Body of pancreas (tissue), 4 donors: ENCODE measurements around the gene PTGFR. TPM values are rescaled to one million over a fixed set of nuclear protein-coding genes. Genes with fewer than 3 reads are reported as not detected.
A peak's percentile ranks its signal among the peaks of the same experiment; 100 is the strongest.

Source experiments
- ATAC-seq: fragments of 150-250 bp; one replicate; pipeline ENCODE4 v1.9.1; 2016
- DNase-seq, 4 donors: peaks; one replicate each; pipeline ENCODE4 v3.0.0-alpha.2; 2019
- H3K27ac ChIP-seq, 4 donors: fragments of 200-600 bp; sonication (generic); 1 replicate in 3 of 4; 2 replicates in 1 of 4; pipeline versions ENCODE4 v1.5.1 to v1.6.1; 2016 to 2019; ENCODE audit warnings: mild to moderate bottlenecking in 1 of 4, mixed read lengths in 1 of 4, moderate library complexity in 1 of 4
- H3K27me3 ChIP-seq, 2 donors: fragments of 200-600 bp; sonication (generic); one replicate each; pipeline ENCODE4 v1.6.0; 2016; ENCODE audit warnings: mild to moderate bottlenecking in 1 of 2
- H3K36me3 ChIP-seq, 2 donors: fragments of 200-600 bp; sonication (generic); replicated peaks in 1 of 2; 2 replicates each; pipeline ENCODE4 v1.5.1; 2016; ENCODE audit warnings: low read depth in 2 of 2; ENCODE audit not compliant: insufficient read depth in 1 of 2
- H3K4me1 ChIP-seq: fragments of 200-600 bp; sonication (generic); one replicate; pipeline ENCODE4 v1.6.0; 2016
- H3K4me3 ChIP-seq, 2 donors: fragments of 200-600 bp; sonication (generic); 1 replicate in 1 of 2; 2 replicates in 1 of 2; pipeline ENCODE4 v1.5.1; 2016 to 2019
- H3K9me3 ChIP-seq, 3 donors: fragments of 200-600 bp; sonication (generic); 1 replicate in 2 of 3; 2 replicates in 1 of 3; pipeline ENCODE4 v1.5.1; 2016
- POLR2A ChIP-seq, 3 donors: fragments of 450-650 bp; IDR thresholded peaks; one replicate each; pipeline ENCODE4 v1.6.1; 2016; ENCODE audit warnings: antibody characterized with exemption in 3 of 3, mild to moderate bottlenecking in 2 of 3
- WGBS, 2 donors: methylation state at CpG; one replicate each; pipeline ENCODE4 v1.1.5; 2017; 5-methylcytosine and 5-hydroxymethylcytosine counted together
- intact Hi-C: fragments of 100-400 bp; cut with DNase I; formaldehyde crosslinking; loops from one replicate; pipeline ENCODE4 v1.15.1; 2023
- total RNA-seq, 2 donors: library from RNA; depleted of rRNA; stranded (reverse); fragments of >200 nt; gene quantifications; one replicate each; pipeline ENCODE4 v1.1.0, GENCODE V29; 2016
- TF ChIP-seq, protein P1 (sequence below), 7 experiments: fragments of 450-650 bp in 4 of 7; fragments of 200-600 bp in 3 of 7; sonication (generic) in 3 of 7; IDR thresholded peaks; one replicate each; pipeline ENCODE4 v1.5.1; 2016 to 2019; ENCODE audit warnings: antibody characterized with exemption in 7 of 7

The PTGFR gene
- total RNA-seq, 2 donors from 2014 or later: 1.0 to 3.0 TPM

DNA sequence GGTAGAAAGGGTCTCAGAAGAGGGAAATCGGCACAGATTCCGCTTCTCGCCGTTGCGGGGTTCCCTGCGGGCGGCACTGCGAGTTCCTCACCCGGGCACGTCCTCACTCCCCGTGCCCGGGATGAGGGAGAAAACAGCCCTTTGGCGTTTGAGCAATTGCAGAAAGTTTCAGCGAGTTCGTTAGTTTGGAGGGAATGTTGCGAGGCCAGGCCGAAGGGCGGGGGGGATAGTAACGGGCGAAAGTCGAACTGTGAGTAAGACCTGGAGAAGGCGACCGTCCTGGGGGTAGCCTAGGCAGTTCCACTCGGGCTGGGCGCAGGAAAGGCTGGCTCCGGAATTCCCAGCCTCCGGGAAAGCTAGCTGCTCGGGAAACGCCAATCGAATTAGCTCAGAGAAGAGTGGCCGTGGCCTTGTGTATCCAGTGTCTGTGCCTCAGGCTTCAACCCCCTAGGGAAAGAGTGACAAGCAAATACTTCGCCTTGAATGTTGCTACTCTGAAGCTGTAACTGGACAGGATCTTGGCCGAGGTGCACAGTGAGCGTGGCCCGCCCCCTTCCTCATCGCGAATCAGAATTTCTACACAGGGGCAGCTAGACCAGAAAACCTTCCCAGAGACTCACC is 787 bp downstream of the PTGFR start:
- WGBS, 2 donors: 2% methylated on average over 37 of the region's 37 CpGs
- TF ChIP-seq POLR2A (IDR thresholded peaks at IDR 0.05): peak in 1 of 3 donors; percentile 57
- TF ChIP-seq, protein P1, sequence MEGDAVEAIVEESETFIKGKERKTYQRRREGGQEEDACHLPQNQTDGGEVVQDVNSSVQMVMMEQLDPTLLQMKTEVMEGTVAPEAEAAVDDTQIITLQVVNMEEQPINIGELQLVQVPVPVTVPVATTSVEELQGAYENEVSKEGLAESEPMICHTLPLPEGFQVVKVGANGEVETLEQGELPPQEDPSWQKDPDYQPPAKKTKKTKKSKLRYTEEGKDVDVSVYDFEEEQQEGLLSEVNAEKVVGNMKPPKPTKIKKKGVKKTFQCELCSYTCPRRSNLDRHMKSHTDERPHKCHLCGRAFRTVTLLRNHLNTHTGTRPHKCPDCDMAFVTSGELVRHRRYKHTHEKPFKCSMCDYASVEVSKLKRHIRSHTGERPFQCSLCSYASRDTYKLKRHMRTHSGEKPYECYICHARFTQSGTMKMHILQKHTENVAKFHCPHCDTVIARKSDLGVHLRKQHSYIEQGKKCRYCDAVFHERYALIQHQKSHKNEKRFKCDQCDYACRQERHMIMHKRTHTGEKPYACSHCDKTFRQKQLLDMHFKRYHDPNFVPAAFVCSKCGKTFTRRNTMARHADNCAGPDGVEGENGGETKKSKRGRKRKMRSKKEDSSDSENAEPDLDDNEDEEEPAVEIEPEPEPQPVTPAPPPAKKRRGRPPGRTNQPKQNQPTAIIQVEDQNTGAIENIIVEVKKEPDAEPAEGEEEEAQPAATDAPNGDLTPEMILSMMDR (IDR thresholded peaks at IDR 0.05): no peak
- Histone ChIP-seq H3K36me3 (no peaks in the 10 kb centered on the region), H3K27ac (peak overlapping the region in 2 of 4 donors; percentile 57 to 75), H3K27me3 (no peaks in the 10 kb centered on the region), H3K9me3 (no peaks in the 10 kb centered on the region), H3K4me3 (peak overlapping the region in 1 of 2 donors; percentile 40), H3K4me1 (peaks cover 36% of the 10 kb centered on the region)
- ATAC-seq (peak; percentile 80), DNase-seq (peak; percentile 33 to 49 (median 36))
- intact Hi-C loops: no loop called here

DNA sequence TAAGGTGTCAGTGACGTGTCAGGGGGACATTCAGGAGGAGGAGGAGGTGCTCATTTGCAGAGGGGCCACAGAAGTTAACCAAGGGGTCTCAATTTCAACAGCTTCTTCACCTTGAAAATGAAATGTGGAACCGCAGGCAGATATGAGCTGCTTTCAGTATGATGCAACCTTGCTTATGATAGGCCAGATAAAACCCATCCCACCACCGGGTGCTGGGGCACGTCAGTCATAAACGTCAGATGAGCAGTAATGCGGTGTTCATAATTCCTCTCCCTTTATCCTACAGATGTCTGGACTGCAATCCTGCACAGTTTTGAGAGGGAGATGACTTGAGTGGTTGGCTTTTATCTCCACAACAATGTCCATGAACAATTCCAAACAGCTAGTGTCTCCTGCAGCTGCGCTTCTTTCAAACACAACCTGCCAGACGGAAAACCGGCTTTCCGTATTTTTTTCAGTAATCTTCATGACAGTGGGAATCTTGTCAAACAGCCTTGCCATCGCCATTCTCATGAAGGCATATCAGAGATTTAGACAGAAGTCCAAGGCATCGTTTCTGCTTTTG is 1.7 kb downstream of the PTGFR start:
- ATAC-seq: no peak
- Histone ChIP-seq H3K27me3 (no peaks in the 10 kb centered on the region), H3K27ac (peak overlapping the region in 2 of 4 donors; percentile 57 to 75), H3K4me3 (no peak overlapping the region), H3K4me1 (peaks cover 36% of the 10 kb centered on the region), H3K36me3 (no peaks in the 10 kb centered on the region), H3K9me3 (no peaks in the 10 kb centered on the region)
- 79 to 80% methylated on average over 12 of the region's 12 CpGs for WGBS, 2 donors
- DNase-seq: no peak
- intact Hi-C loops: no loop called here
- TF ChIP-seq, protein P1 (IDR thresholded peaks at IDR 0.05): no peak
- TF ChIP-seq POLR2A (IDR thresholded peaks at IDR 0.05): no peak

DNA sequence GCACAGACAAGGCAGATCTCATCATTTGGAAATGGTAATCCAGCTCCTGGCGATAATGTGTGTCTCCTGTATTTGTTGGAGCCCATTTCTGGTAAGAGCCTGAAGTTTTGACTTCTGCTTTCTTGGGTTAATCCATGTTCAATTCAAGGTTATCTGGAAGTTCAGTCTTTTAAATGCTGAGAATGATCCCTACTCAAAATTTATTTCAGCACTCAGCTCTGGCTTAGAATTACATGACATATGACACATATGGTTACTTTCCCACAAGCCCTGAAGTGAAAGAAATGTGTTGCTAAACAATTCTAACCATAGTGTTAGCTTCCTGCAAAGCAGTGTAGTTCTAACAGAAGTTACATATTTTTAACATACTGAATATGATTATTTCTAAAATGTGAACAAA is 2.7 kb downstream of the PTGFR start:
- WGBS, 2 donors: 59 to 87% methylated on average over 1 of the region's 1 CpG
- H3K27ac ChIP-seq: peak overlapping the region in 2 of 4 donors; percentile 1 to 32
- no peaks in the 10 kb centered on the region for H3K9me3 ChIP-seq
- no peak for DNase-seq
- H3K36me3 ChIP-seq: no peaks in the 10 kb centered on the region
- H3K4me1 ChIP-seq: peaks cover 36% of the 10 kb centered on the region
- no peak for ATAC-seq
- H3K27me3 ChIP-seq: no peaks in the 10 kb centered on the region
- no peak overlapping the region for H3K4me3 ChIP-seq
- TF ChIP-seq, protein P1 (IDR thresholded peaks at IDR 0.05): no peak
- no peak for TF ChIP-seq POLR2A (IDR thresholded peaks at IDR 0.05)
- intact Hi-C loops: no loop called here

DNA sequence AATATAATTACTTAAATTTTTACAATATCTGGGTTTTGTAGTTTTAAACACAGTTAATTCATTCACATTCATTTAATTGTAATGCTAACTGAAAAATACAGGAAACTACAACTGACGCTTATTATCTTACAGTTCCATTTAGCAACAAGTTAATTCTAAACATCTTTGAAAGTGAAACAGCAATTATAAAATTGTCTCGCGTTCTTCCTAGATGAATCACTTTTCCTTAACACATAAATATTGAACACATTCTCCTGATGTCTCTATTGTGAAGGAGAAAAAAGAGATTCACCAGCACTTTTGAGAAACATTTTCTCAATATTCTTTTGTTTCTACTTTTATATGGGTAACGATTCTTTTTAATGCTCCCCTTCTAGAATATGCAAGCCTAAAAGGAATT is 6.4 kb downstream of the PTGFR start:
- ATAC-seq (no peak), DNase-seq (no peak)
- WGBS, 2 donors: 63 to 66% methylated on average over 4 of the region's 4 CpGs
- H3K4me3 ChIP-seq: no peak overlapping the region
- no peak for TF ChIP-seq POLR2A (IDR thresholded peaks at IDR 0.05)
- TF ChIP-seq, protein P1 (IDR thresholded peaks at IDR 0.05): no peak
- no peaks in the 10 kb centered on the region for H3K27me3 ChIP-seq
- H3K9me3 ChIP-seq: no peaks in the 10 kb centered on the region
- H3K27ac ChIP-seq: peak overlapping the region in 2 of 4 donors; percentile 3 to 31
- H3K4me1 ChIP-seq: peaks cover 19% of the 10 kb centered on the region
- H3K36me3 ChIP-seq: no peaks in the 10 kb centered on the region
- intact Hi-C loops: no loop called here

DNA sequence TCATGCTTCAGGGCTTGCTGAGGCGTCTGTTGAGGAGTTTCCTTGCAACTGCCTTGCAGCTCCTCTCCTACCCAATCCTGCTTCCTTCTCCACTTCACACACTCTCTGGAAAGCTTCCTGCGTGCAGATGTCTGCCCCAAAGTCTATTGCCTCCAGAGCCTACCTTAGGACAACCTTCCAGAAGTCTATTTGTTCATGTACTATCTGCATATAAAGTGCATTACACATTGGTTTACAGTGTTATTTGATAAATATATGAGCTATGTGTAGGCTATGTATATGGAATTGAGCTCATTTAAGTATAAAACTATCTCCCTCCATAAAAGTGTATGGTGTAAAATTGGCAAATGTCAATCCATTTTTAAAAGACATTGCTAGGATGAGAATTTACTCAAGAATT is 9.8 kb downstream of the PTGFR start:
- intact Hi-C loops: no loop called here
- TF ChIP-seq POLR2A (IDR thresholded peaks at IDR 0.05): no peak
- TF ChIP-seq, protein P1 (IDR thresholded peaks at IDR 0.05): no peak
- DNase-seq (no peak), ATAC-seq (no peak)
- no peaks in the 10 kb centered on the region for H3K9me3 ChIP-seq
- no peak overlapping the region for H3K4me3 ChIP-seq
- no peaks in the 10 kb centered on the region for H3K27me3 ChIP-seq
- WGBS, 2 donors: 55 to 73% methylated on average over 2 of the region's 2 CpGs
- no peaks in the 10 kb centered on the region for H3K4me1 ChIP-seq
- no peaks in the 10 kb centered on the region for H3K36me3 ChIP-seq
- no peak overlapping the region for H3K27ac ChIP-seq
